PFSK-1 (cell line): ENCODE measurements around the gene SULT1E1.

Experiments
- FOXP2 ChIP-seq: optimal IDR thresholded peaks from 2 replicates; pipeline ENCODE3; 2011; ENCODE audit warnings: borderline replicate concordance, control low read depth, inconsistent platforms; ENCODE audit not compliant: insufficient read depth; ENCODE audit errors: extremely low read length, extremely low read depth
- POLR2AphosphoS5 ChIP-seq: IDR thresholded peaks from 2 replicates; pipeline ENCODE4 v1.6.1; 2012; ENCODE audit warnings: low read depth, mild to moderate bottlenecking, control low read depth, low read length, moderate library complexity
- REST ChIP-seq, 2 experiments: IDR thresholded peaks; 2 replicates each; pipeline versions ENCODE4 v1.6.1 to v1.8.0; 2011 to 2012; ENCODE audit warnings: low read depth in 2 of 2, low read length in 2 of 2, control low read depth in 1 of 2, inconsistent platforms in 1 of 2, mild to moderate bottlenecking in 1 of 2, moderate library complexity in 1 of 2; ENCODE audit not compliant: insufficient read depth in 1 of 2
- SIN3A ChIP-seq: IDR thresholded peaks from 2 replicates; pipeline ENCODE4 v1.6.1; 2012; ENCODE audit warnings: mild to moderate bottlenecking, low read length, moderate library complexity, borderline replicate concordance; ENCODE audit not compliant: insufficient read depth
- TAF1 ChIP-seq: IDR thresholded peaks from 2 replicates; pipeline ENCODE4 v1.6.1; 2012; ENCODE audit warnings: low read length, control low read depth, borderline replicate concordance; ENCODE audit not compliant: insufficient read depth

The SULT1E1 gene

GRCh38 chr4:69838977-69839376 is 21.0 kb downstream of the SULT1E1 start:
- no peak for TF ChIP-seq POLR2AphosphoS5
- TF ChIP-seq SIN3A = no peak
- TF ChIP-seq FOXP2 = no peak
- TF ChIP-seq TAF1 = no peak
- TF ChIP-seq REST (IDR thresholded peaks at IDR 0.05; ENCODE audit: insufficient read depth in 1 of 2, low read depth in 2 of 2, low read length in 2 of 2) = no peak

- no peak for TF ChIP-seq FOXP2
- no peak for TF ChIP-seq POLR2AphosphoS5
- no peak for TF ChIP-seq REST (IDR thresholded peaks at IDR 0.05; ENCODE audit: insufficient read depth in 1 of 2, low read depth in 2 of 2, low read length in 2 of 2)
- no peak for TF ChIP-seq TAF1
- no peak for TF ChIP-seq SIN3A
These were observed 23.7 kb downstream of the SULT1E1 start for GRCh38 chr4:69836287-69836686.

DNA sequence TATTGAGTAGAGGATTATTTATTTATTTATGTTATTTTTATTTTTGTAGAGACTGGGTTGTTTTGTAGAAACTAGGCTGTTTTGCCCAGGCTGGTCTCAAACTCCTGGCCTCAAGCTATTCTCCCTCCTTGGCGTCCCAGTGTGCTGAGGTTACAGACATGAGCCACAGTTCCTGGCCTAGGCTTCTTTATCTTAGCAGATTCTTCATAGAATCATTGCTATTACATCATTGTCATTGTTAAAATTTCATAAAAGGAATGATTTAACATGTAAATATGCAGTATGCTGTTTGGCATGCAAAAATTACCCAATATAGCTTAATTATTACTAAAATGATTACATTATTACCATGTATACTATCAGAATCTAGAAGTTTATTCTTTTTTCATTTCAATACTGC is 24.2 kb downstream of the SULT1E1 start:
- TF ChIP-seq POLR2AphosphoS5 (no peak), REST (IDR thresholded peaks at IDR 0.05; ENCODE audit: insufficient read depth in 1 of 2, low read depth in 2 of 2, low read length in 2 of 2) (no peak), SIN3A (no peak), FOXP2 (no peak), TAF1 (no peak)

GRCh38 chr4:69833251-69833650 is 26.7 kb downstream of the SULT1E1 start:
- TF ChIP-seq FOXP2 (no peak), REST (IDR thresholded peaks at IDR 0.05; ENCODE audit: insufficient read depth in 1 of 2, low read depth in 2 of 2, low read length in 2 of 2) (no peak)

- TF ChIP-seq POLR2AphosphoS5 = no peak
- TF ChIP-seq TAF1 = no peak
- TF ChIP-seq REST (IDR thresholded peaks at IDR 0.05; ENCODE audit: insufficient read depth in 1 of 2, low read depth in 2 of 2, low read length in 2 of 2) = no peak
- TF ChIP-seq FOXP2 = no peak
- TF ChIP-seq SIN3A = no peak
These were observed 27.5 kb downstream of the SULT1E1 start for GRCh38 chr4:69832326-69833030.
